ENCODE measurements around the gene KEAP1. TPM values are rescaled to one million over a fixed set of nuclear protein-coding genes. Genes with fewer than 3 reads are reported as not detected.
"Not testable (repeated sequence)": the region's sequence is repeated elsewhere in the genome, so short reads cannot be mapped to it uniquely, and the experiment has no call there.

The KEAP1 gene
- total RNA-seq, 4 donors from 2014 or later: 44.3 to 75.8 (median 69.9) TPM

- DNase-seq (ENCODE audit: low spot score in 2 of 2): no peak
- Histone ChIP-seq H3K27ac (no peak overlapping the region), H3K9me3 (no peaks in the 10 kb centered on the region), H3K36me3 (peaks cover 16% of the 10 kb centered on the region), H3K27me3 (no peaks in the 10 kb centered on the region), H3K4me3 (no peak overlapping the region), H3K4me1 (peaks cover 8% of the 10 kb centered on the region)
- TF ChIP-seq POLR2A (IDR thresholded peaks at IDR 0.05) (no peak), EP300 (IDR thresholded peaks at IDR 0.05) (no peak), POLR2AphosphoS5 (IDR thresholded peaks at IDR 0.05) (no peak)
- TF ChIP-seq, protein P1, sequence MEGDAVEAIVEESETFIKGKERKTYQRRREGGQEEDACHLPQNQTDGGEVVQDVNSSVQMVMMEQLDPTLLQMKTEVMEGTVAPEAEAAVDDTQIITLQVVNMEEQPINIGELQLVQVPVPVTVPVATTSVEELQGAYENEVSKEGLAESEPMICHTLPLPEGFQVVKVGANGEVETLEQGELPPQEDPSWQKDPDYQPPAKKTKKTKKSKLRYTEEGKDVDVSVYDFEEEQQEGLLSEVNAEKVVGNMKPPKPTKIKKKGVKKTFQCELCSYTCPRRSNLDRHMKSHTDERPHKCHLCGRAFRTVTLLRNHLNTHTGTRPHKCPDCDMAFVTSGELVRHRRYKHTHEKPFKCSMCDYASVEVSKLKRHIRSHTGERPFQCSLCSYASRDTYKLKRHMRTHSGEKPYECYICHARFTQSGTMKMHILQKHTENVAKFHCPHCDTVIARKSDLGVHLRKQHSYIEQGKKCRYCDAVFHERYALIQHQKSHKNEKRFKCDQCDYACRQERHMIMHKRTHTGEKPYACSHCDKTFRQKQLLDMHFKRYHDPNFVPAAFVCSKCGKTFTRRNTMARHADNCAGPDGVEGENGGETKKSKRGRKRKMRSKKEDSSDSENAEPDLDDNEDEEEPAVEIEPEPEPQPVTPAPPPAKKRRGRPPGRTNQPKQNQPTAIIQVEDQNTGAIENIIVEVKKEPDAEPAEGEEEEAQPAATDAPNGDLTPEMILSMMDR (IDR thresholded peaks at IDR 0.05): no peak
- WGBS: 61% methylated on average over 3 of the region's 8 CpGs
Measured at GRCh38 chr19:10460714-10461046, 42.5 kb downstream of the KEAP1 start.

- not testable (repeated sequence) for H3K9me3 ChIP-seq; H3K4me1 ChIP-seq; H3K27ac ChIP-seq; H3K36me3 ChIP-seq; H3K4me3 ChIP-seq; DNase-seq (ENCODE audit: low spot score in 2 of 2); H3K27me3 ChIP-seq
- WGBS: 95% methylated on average over 7 of the region's 7 CpGs
Measured at GRCh38 chr19:10458733-10459132, 44.4 kb downstream of the KEAP1 start.

DNA sequence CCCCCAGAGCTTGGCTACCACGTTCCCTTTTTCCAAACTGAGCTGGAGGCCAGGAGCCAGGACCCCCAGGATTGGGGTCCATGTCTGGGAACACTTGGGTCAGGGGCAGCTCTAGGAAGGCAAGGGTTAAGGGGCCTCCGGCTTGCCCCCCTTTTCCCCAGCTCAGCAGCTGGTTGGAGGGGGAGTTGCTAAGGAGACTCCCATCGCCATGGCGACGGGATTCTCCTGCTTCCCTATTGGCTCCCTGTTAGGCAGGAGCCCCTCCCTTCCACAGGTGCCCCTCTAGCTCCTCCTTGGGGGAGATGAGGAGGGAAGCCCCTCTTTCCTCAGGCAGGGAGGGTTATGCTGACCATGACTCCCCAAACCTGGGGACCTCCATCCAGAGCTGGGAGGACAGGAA lies 48.9 kb downstream of the KEAP1 start:
- DNase-seq (ENCODE audit: low spot score in 2 of 2): no peak
- WGBS: 25% methylated on average over 5 of the region's 5 CpGs
- TF ChIP-seq, protein P1 (IDR thresholded peaks at IDR 0.05): no peak
- TF ChIP-seq POLR2AphosphoS5 (IDR thresholded peaks at IDR 0.05): no peak
- no peak for TF ChIP-seq EP300 (IDR thresholded peaks at IDR 0.05)
- no peak for TF ChIP-seq POLR2A (IDR thresholded peaks at IDR 0.05)
- Histone ChIP-seq H3K36me3 (peaks cover 14% of the 10 kb centered on the region), H3K4me1 (peaks cover 8% of the 10 kb centered on the region), H3K27ac (no peak overlapping the region), H3K27me3 (no peaks in the 10 kb centered on the region), H3K4me3 (no peak overlapping the region), H3K9me3 (no peaks in the 10 kb centered on the region)

GRCh38 chr19:10453852-10454251 lies 49.3 kb downstream of the KEAP1 start:
- no peak for DNase-seq (ENCODE audit: low spot score in 2 of 2)
- no peaks in the 10 kb centered on the region for H3K9me3 ChIP-seq
- no peak overlapping the region for H3K27ac ChIP-seq
- peaks cover 19% of the 10 kb centered on the region for H3K36me3 ChIP-seq
- H3K4me1 ChIP-seq: peaks cover 8% of the 10 kb centered on the region
- TF ChIP-seq POLR2AphosphoS5 (IDR thresholded peaks at IDR 0.05): no peak
- no peak for TF ChIP-seq POLR2A (IDR thresholded peaks at IDR 0.05)
- TF ChIP-seq EP300 (IDR thresholded peaks at IDR 0.05): no peak
- TF ChIP-seq, protein P1 (IDR thresholded peaks at IDR 0.05): no peak
- 67% methylated on average over 2 of the region's 4 CpGs for WGBS
- no peak overlapping the region for H3K4me3 ChIP-seq
- H3K27me3 ChIP-seq: no peaks in the 10 kb centered on the region

- no peaks in the 10 kb centered on the region for H3K27me3 ChIP-seq
- H3K4me1 ChIP-seq: peaks cover 8% of the 10 kb centered on the region
- no peaks in the 10 kb centered on the region for H3K9me3 ChIP-seq
- no peak overlapping the region for H3K27ac ChIP-seq
- DNase-seq (ENCODE audit: low spot score in 2 of 2): no peak
- TF ChIP-seq POLR2AphosphoS5 (IDR thresholded peaks at IDR 0.05): no peak
- TF ChIP-seq EP300 (IDR thresholded peaks at IDR 0.05): no peak
- TF ChIP-seq, protein P1 (IDR thresholded peaks at IDR 0.05): no peak
- TF ChIP-seq POLR2A (IDR thresholded peaks at IDR 0.05): no peak
- H3K36me3 ChIP-seq: peaks cover 18% of the 10 kb centered on the region
- WGBS: 78% methylated on average over 4 of the region's 25 CpGs
- H3K4me3 ChIP-seq: no peak overlapping the region
Measured at GRCh38 chr19:10452726-10453618, 50.2 kb downstream of the KEAP1 start.

Measured in suprapubic skin (tissue), 4 donors.